SK-N-SH treated with all-trans-retinoic acid at 6 μM for 48 hours (cell line): ENCODE results near the gene CCM2.

Source experiments
- ATAC-seq: fragments of 200-7000 bp; cut with Tn5 transposase; 3 replicates; pipeline ENCODE4 v1.9.1; 2020; ENCODE audit warnings: mild to moderate bottlenecking, moderate library complexity
- BACH2 ChIP-seq: fragments of 250-450 bp; sonication (Bioruptor Pico); IDR thresholded peaks from 2 replicates; pipeline ENCODE4 v1.9.0; 2021; ENCODE audit warnings: mild to moderate bottlenecking, borderline replicate concordance
- CSDC2 ChIP-seq: fragments of 250-450 bp; sonication (Bioruptor Pico); IDR thresholded peaks from 2 replicates; pipeline ENCODE4 v1.5.0; 2020; ENCODE audit warnings: mild to moderate bottlenecking, moderate library complexity
- CSRNP3 ChIP-seq: fragments of 250-450 bp; sonication (Bioruptor Pico); IDR thresholded peaks from 2 replicates; pipeline ENCODE4 v1.5.1; 2021; ENCODE audit warnings: mild to moderate bottlenecking, moderate library complexity
- ESRRG ChIP-seq: fragments of 250-450 bp; sonication (Bioruptor Pico); IDR thresholded peaks from 2 replicates; pipeline ENCODE4 v1.6.1; 2021; ENCODE audit warnings: mild to moderate bottlenecking
- GLIS3 ChIP-seq: fragments of 250-450 bp; sonication (Bioruptor Pico); IDR thresholded peaks from 2 replicates; pipeline ENCODE4 v1.5.0; 2020; ENCODE audit warnings: mild to moderate bottlenecking, moderate library complexity
- ISL1 ChIP-seq: fragments of 250-450 bp; sonication (Bioruptor Pico); IDR thresholded peaks from 2 replicates; pipeline ENCODE4 v2.1.2; 2022; ENCODE audit warnings: mild to moderate bottlenecking, moderate library complexity
- OSR1 ChIP-seq: fragments of 250-450 bp; sonication (Bioruptor Pico); IDR thresholded peaks from 2 replicates; pipeline ENCODE4 v1.8.0; 2022; ENCODE audit warnings: moderate library complexity, mild to moderate bottlenecking, inconsistent platforms
- PATZ1 ChIP-seq: fragments of 250-450 bp; sonication (Bioruptor Pico); IDR thresholded peaks from 2 replicates; pipeline ENCODE4 v1.8.0; 2020; ENCODE audit warnings: mild to moderate bottlenecking, moderate library complexity, borderline replicate concordance
- SNAI2 ChIP-seq: fragments of 250-450 bp; sonication (Bioruptor Pico); IDR thresholded peaks from 2 replicates; pipeline ENCODE4 v1.5.0; 2020; ENCODE audit warnings: mild to moderate bottlenecking, moderate library complexity
- TCF4 ChIP-seq: fragments of 250-450 bp; sonication (Bioruptor Pico); IDR thresholded peaks from 2 replicates; pipeline ENCODE4 v1.8.0; 2021; ENCODE audit warnings: mild to moderate bottlenecking, moderate library complexity, borderline replicate concordance
- TOX ChIP-seq: fragments of 250-450 bp; sonication (Bioruptor Pico); IDR thresholded peaks from 2 replicates; pipeline ENCODE4 v1.8.0; 2021; ENCODE audit warnings: mild to moderate bottlenecking, moderate library complexity, borderline replicate concordance
- TSHZ2 ChIP-seq: fragments of 250-450 bp; sonication (Bioruptor Pico); IDR thresholded peaks from 2 replicates; pipeline ENCODE4 v1.5.0; 2020; ENCODE audit warnings: mild to moderate bottlenecking, moderate library complexity
- ZC3H10 ChIP-seq: fragments of 250-450 bp; sonication (Bioruptor Pico); IDR thresholded peaks from 2 replicates; pipeline ENCODE4 v1.5.1; 2021; ENCODE audit warnings: mild to moderate bottlenecking, moderate library complexity
- ZFP3 ChIP-seq: fragments of 250-450 bp; sonication (Bioruptor Pico); IDR thresholded peaks from 2 replicates; pipeline ENCODE4 v1.5.0; 2020; ENCODE audit warnings: mild to moderate bottlenecking, moderate library complexity
- ZNF565 ChIP-seq: fragments of 450-650 bp; formaldehyde crosslinking; conservative IDR thresholded peaks from 2 replicates; pipeline ENCODE4 v1.5.0; 2020; ENCODE audit warnings: low read depth, mild to moderate bottlenecking, moderate library complexity

The CCM2 gene

GRCh38 chr7:44998153-44998871, 1.7 kb upstream of the CCM2 start (continued):
- TF ChIP-seq CSRNP3 (CRISPR knock-in tag) (no peak), ISL1 (no peak), ZNF565 (no peak), GLIS3 (no peak)

GRCh38 chr7:44999245-45000092, 532 bp upstream of the CCM2 start:
- ATAC-seq: peak; percentile 97

GRCh38 chr7:45001138-45001694, 1.2 kb downstream of the CCM2 start:
- no peak for ATAC-seq
- no peak for TF ChIP-seq ZC3H10 (CRISPR knock-in tag)
- TF ChIP-seq CSRNP3 (CRISPR knock-in tag): no peak
- no peak for TF ChIP-seq PATZ1 (CRISPR knock-in tag)
- no peak for TF ChIP-seq TOX (CRISPR knock-in tag)
- no peak for TF ChIP-seq OSR1 (CRISPR knock-in tag)
- TF ChIP-seq ZFP3 (CRISPR knock-in tag): no peak
- no peak for TF ChIP-seq SNAI2 (CRISPR knock-in tag)
- no peak for TF ChIP-seq TCF4 (CRISPR knock-in tag)
- TF ChIP-seq CSDC2 (CRISPR knock-in tag): no peak

More at GRCh38 chr7:44999245-45000092, 532 bp upstream of the CCM2 start:
- no peak for TF ChIP-seq ZC3H10 (CRISPR knock-in tag)
- no peak for TF ChIP-seq ZFP3 (CRISPR knock-in tag)
- TF ChIP-seq ESRRG (CRISPR knock-in tag): no peak
- TF ChIP-seq TSHZ2 (CRISPR knock-in tag): no peak
- no peak for TF ChIP-seq BACH2 (CRISPR knock-in tag)
- no peak for TF ChIP-seq OSR1 (CRISPR knock-in tag)
- TF ChIP-seq PATZ1 (CRISPR knock-in tag): no peak
- no peak for TF ChIP-seq CSDC2 (CRISPR knock-in tag)
- TF ChIP-seq ZNF565: no peak
- TF ChIP-seq TOX (CRISPR knock-in tag): no peak
- TF ChIP-seq CSRNP3 (CRISPR knock-in tag): no peak
- TF ChIP-seq TCF4 (CRISPR knock-in tag): no peak
- TF ChIP-seq, all 23 proteins: peak for 0
